GM23248 (cell line): ENCODE data around the gene HPS5. TPM values are rescaled to one million over a fixed set of nuclear protein-coding genes. Genes with fewer than 3 reads are reported as not detected.
"Not testable (repeated sequence)": the region's sequence is repeated elsewhere in the genome, so short reads cannot be mapped to it uniquely, and the experiment has no call there.

ENCODE experiments used
- DNase-seq: peaks from one replicate; pipeline ENCODE4 v3.0.0-alpha.2; 2015
- H2AFZ ChIP-seq: fragments of 200-600 bp; sonication (generic); 2 replicates; pipeline ENCODE4 v1.6.1; 2016; ENCODE audit warnings: antibody characterized with exemption
- H3F3A ChIP-seq: fragments of 200-600 bp; sonication (generic); 2 replicates; pipeline ENCODE4 v1.6.1; 2016; ENCODE audit warnings: mild to moderate bottlenecking, antibody characterized with exemption, mixed run types; ENCODE audit not compliant: insufficient read depth
- H3K27ac ChIP-seq: fragments of 200-600 bp; sonication (generic); 2 replicates; pipeline ENCODE4 v1.5.1; 2016; ENCODE audit warnings: mild to moderate bottlenecking
- H3K27me3 ChIP-seq: fragments of 200-600 bp; sonication (generic); replicated peaks from 2 replicates; pipeline ENCODE4 v1.6.1; 2016; ENCODE audit warnings: mild to moderate bottlenecking; ENCODE audit not compliant: insufficient read depth
- H3K36me3 ChIP-seq: fragments of 200-600 bp; sonication (generic); 2 replicates; pipeline ENCODE4 v1.6.1; 2016; ENCODE audit warnings: low read depth, mild to moderate bottlenecking
- H3K4me1 ChIP-seq: fragments of 200-600 bp; sonication (generic); 2 replicates; pipeline ENCODE4 v1.6.1; 2016; ENCODE audit warnings: mild to moderate bottlenecking; ENCODE audit not compliant: insufficient read depth
- H3K4me2 ChIP-seq: fragments of 200-600 bp; sonication (generic); one replicate; pipeline ENCODE4 v1.6.1; 2016; ENCODE audit warnings: mild to moderate bottlenecking; ENCODE audit not compliant: unreplicated experiment
- H3K4me3 ChIP-seq: fragments of 200-600 bp; sonication (generic); 2 replicates; pipeline ENCODE4 v1.5.1; 2016; ENCODE audit warnings: mild to moderate bottlenecking
- H3K79me2 ChIP-seq: fragments of 200-600 bp; sonication (generic); 2 replicates; pipeline ENCODE4 v1.6.1; 2016; ENCODE audit warnings: mild to moderate bottlenecking; ENCODE audit not compliant: insufficient read depth
- H3K9ac ChIP-seq: fragments of 200-600 bp; sonication (generic); 2 replicates; pipeline ENCODE4 v1.6.1; 2016; ENCODE audit warnings: mild to moderate bottlenecking
- H3K9me2 ChIP-seq: fragments of 200-600 bp; sonication (generic); 2 replicates; pipeline ENCODE4 v1.6.1; 2016; ENCODE audit warnings: mixed run types, mild to moderate bottlenecking, moderate library complexity; ENCODE audit not compliant: insufficient read depth
- H3K9me3 ChIP-seq: fragments of 200-600 bp; sonication (generic); one replicate; pipeline ENCODE4 v1.6.1; 2017; ENCODE audit warnings: low read depth
- H4K20me1 ChIP-seq: fragments of 200-600 bp; sonication (generic); 2 replicates; pipeline ENCODE4 v1.6.0; 2016; ENCODE audit not compliant: insufficient read depth
- EZH2 ChIP-seq: fragments of 200-600 bp; sonication (generic); IDR thresholded peaks from 2 replicates; pipeline ENCODE4 v1.6.1; 2018; ENCODE audit warnings: antibody characterized with exemption, mild to moderate bottlenecking; ENCODE audit not compliant: insufficient read depth, poor library complexity, severe bottlenecking
- EZH2phosphoT487 ChIP-seq: fragments of 200-600 bp; sonication (generic); IDR thresholded peaks from 2 replicates; pipeline ENCODE4 v1.6.1; 2018; ENCODE audit warnings: antibody characterized with exemption, moderate library complexity, mild to moderate bottlenecking, low read depth; ENCODE audit not compliant: insufficient read depth
- WGBS, 2 experiments: methylation state at CpG; one replicate each; pipeline ENCODE4 v1.1.6; 2015 to 2017; ENCODE audit warnings: low lambda C conversion rate in 2 of 2, low coverage in 1 of 2; ENCODE audit errors: missing lambda C conversion rate in 2 of 2; 5-methylcytosine and 5-hydroxymethylcytosine counted together
- in situ Hi-C: fragments of 300-500 bp; cut with MboI; formaldehyde crosslinking; loops from 2 replicates; pipeline ENCODE4 v1.15.0; 2020
- polyA plus RNA-seq: library from polyadenylated mRNA; unstranded; fragments of >200 nt; fragmentation: Nextera tagmentation; extraction: Ambion mirVana; gene quantifications from 2 replicates; pipeline ENCODE4 v1.2.1, GENCODE V29; 2016
- total RNA-seq: library from RNA; depleted of rRNA; stranded (reverse); fragments of >200 nt; shearing (Covaris generic); gene quantifications from 2 replicates; pipeline ENCODE4 v1.2.3, GENCODE V29; 2014

HPS5 gene
- total and polyA plus RNA-seq, 2 experiments from 2014 or later: 20.2 to 34.9 TPM

DNA sequence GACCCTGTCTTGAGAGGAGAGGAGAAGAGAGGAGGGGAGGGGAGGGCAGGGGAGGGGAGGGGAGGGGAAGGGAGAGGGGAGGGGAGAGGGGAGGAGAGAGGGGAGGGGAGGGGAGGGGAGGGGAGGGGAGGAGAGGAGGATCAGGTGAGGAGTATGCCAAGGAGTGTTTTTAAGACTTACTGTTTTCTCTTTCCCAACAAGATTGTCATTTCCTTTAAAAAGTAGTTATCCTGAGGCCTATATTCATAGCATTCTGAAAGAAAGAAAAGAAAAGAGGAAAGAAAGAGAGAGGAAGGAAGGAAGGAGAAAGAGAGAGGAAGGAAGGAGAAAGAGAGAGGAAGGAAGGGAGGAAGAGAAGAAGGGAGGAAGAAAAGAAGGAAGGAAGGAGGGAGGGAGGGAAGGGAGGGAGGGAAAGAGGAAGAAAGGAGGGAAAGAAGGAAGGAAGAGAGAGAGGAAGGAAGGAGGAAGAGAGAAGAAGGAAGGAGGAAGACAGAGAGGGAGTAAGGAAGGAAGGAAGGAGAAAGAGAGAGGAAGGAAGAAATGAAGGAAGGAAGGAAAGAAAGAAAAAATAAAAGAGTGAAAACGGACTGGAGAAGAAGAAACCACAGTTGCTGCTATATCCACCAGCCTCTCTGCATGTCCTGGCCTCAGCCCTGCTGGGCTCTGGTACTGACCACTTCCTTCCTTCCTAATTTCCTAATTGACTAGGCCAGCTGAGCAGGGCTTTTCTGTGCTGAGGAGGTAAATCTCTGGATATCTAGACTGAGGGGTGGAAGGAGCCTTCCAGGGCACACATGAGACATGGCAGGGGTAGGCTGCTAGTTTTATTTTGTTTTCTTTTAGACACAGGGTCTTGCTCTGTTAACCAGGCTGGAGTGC lies 57.0 kb downstream of the HPS5 start:
- WGBS, 2 experiments: 67 to 69% methylated on average over 1 of the region's 1 CpG
- H3K9me2 ChIP-seq: no peaks in the 10 kb centered on the region
- H2AFZ ChIP-seq: no peak overlapping the region
- in situ Hi-C loops: no loop called here
- no peak overlapping the region for H3K4me2 ChIP-seq
- H3K27ac ChIP-seq: no peak overlapping the region
- TF ChIP-seq EZH2 (no peak), EZH2phosphoT487 (no peak)
- no peaks in the 10 kb centered on the region for H3F3A ChIP-seq
- DNase-seq: no peak
- no peaks in the 10 kb centered on the region for H3K36me3 ChIP-seq
- H3K9me3 ChIP-seq: no peaks in the 10 kb centered on the region
- no peaks in the 10 kb centered on the region for H3K4me1 ChIP-seq
- H3K4me3 ChIP-seq: no peak overlapping the region
- no peaks in the 10 kb centered on the region for H3K79me2 ChIP-seq
- H4K20me1 ChIP-seq: no peaks in the 10 kb centered on the region
- H3K27me3 ChIP-seq: no peaks in the 10 kb centered on the region; the same call in 1 of the 2 replicates
- H3K9ac ChIP-seq: no peak overlapping the region

- peaks cover 6% of the 10 kb centered on the region for H3K27me3 ChIP-seq
- no peaks in the 10 kb centered on the region for H4K20me1 ChIP-seq
- no peaks in the 10 kb centered on the region for H3K79me2 ChIP-seq
- H3K36me3 ChIP-seq: no peaks in the 10 kb centered on the region
- no peak overlapping the region for H2AFZ ChIP-seq
- WGBS, 2 experiments: 33 to 40% methylated on average over 4 of the region's 4 CpGs
- no peak overlapping the region for H3K4me2 ChIP-seq
- no peak overlapping the region for H3K27ac ChIP-seq
- H3K9me3 ChIP-seq: no peaks in the 10 kb centered on the region
- H3F3A ChIP-seq: no peaks in the 10 kb centered on the region
- in situ Hi-C loops: no loop called here
- H3K4me3 ChIP-seq: no peak overlapping the region
- H3K4me1 ChIP-seq: no peaks in the 10 kb centered on the region
- TF ChIP-seq EZH2 (no peak), EZH2phosphoT487 (no peak)
- no peaks in the 10 kb centered on the region for H3K9me2 ChIP-seq
- DNase-seq: no peak
- no peak overlapping the region for H3K9ac ChIP-seq
These were observed 57.9 kb downstream of the HPS5 start for GRCh38 chr11:18264035-18264434.

DNA sequence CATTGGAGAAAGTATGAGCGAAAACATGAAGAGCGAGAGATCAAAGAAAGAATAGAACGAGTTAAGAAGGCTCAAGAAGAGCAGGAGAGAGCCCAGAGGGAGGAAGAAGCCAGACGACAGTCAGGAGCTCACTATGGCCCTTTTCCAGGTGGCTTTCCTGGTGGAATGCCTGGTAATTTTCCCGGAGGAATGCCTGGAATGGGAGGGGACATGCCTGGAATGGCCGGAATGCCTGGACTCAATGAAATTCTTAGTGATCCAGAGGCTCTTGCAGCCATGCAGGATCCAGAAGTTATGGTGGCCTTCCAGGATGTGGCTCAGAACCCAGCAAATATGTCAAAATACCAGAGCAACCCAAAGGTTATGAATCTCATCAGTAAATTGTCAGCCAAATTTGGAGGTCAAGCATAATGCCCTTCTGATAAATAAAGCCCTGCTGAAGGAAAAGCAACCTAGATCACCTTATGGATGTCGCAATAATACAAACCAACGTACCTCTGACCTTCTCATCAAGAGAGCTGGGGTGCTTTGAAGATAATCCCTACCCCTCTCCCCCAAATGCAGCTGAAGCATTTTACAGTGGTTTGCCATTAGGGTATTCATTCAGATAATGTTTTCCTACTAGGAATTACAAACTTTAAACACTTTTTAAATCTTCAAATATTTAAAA lies 59.1 kb downstream of the HPS5 start:
- H3K27me3 ChIP-seq, H3K9ac ChIP-seq, H3K4me3 ChIP-seq, H3F3A ChIP-seq, in situ Hi-C loops, H3K9me3 ChIP-seq, DNase-seq, H4K20me1 ChIP-seq, H3K79me2 ChIP-seq, H3K36me3 ChIP-seq, H3K9me2 ChIP-seq, H3K4me2 ChIP-seq, H3K27ac ChIP-seq, H2AFZ ChIP-seq, H3K4me1 ChIP-seq: not testable (repeated sequence)
- 40 to 54% methylated on average over 8 of the region's 8 CpGs for WGBS, 2 experiments

- no peak for DNase-seq
- Histone ChIP-seq H3K79me2 (no peaks in the 10 kb centered on the region), H2AFZ (no peak overlapping the region), H4K20me1 (no peaks in the 10 kb centered on the region), H3K4me3 (no peak overlapping the region), H3K4me2 (no peak overlapping the region), H3K36me3 (no peaks in the 10 kb centered on the region), H3F3A (no peaks in the 10 kb centered on the region), H3K9me2 (no peaks in the 10 kb centered on the region), H3K9ac (no peak overlapping the region), H3K27me3 (peaks cover 13% of the 10 kb centered on the region), H3K9me3 (no peaks in the 10 kb centered on the region), H3K4me1 (no peaks in the 10 kb centered on the region), H3K27ac (no peak overlapping the region)
- 88 to 90% methylated on average over 14 of the region's 14 CpGs for WGBS, 2 experiments
- TF ChIP-seq EZH2phosphoT487 (no peak), EZH2 (no peak)
- in situ Hi-C loops: no loop called here
These were observed 60.2 kb downstream of the HPS5 start for GRCh38 chr11:18261721-18262120.
